HepG2 (cell line): ENCODE measurements around the gene TANGO6. TPM values are rescaled to one million over a fixed set of nuclear protein-coding genes. Genes with fewer than 3 reads are reported as not detected.

Experiments used
- ARID4A ChIP-seq: sonication (generic); formaldehyde crosslinking; IDR thresholded peaks from 2 replicates; pipeline ENCODE4 v1.5.0; 2020; ENCODE audit warnings: mild to moderate bottlenecking, missing genetic modification reagents, borderline replicate concordance
- ATF4 ChIP-seq, 2 experiments: fragments of 450-650 bp in 1 of 2; sonication (generic) in 1 of 2; formaldehyde crosslinking; IDR thresholded peaks; 2 replicates each; pipeline versions ENCODE4 v1.5.0 to v1.8.0; 2020 to 2022; ENCODE audit warnings: mild to moderate bottlenecking in 1 of 2, missing genetic modification reagents in 1 of 2
- BRD4 ChIP-seq: sonication (generic); formaldehyde crosslinking; IDR thresholded peaks from 2 replicates; pipeline ENCODE4 v1.4.0; 2020; ENCODE audit warnings: missing genetic modification reagents
- CENPX ChIP-seq: sonication (generic); formaldehyde crosslinking; IDR thresholded peaks from 2 replicates; pipeline ENCODE4 v1.9.0; 2021; ENCODE audit warnings: mild to moderate bottlenecking, missing genetic modification reagents, moderate library complexity
- JARID2 ChIP-seq: sonication (generic); formaldehyde crosslinking; IDR thresholded peaks from 2 replicates; pipeline ENCODE4 v1.8.1; 2023; ENCODE audit warnings: missing genetic modification reagents, inconsistent platforms; ENCODE audit not compliant: insufficient replicate concordance
- NONO ChIP-seq, 2 experiments: fragments of 450-650 bp in 1 of 2; sonication (generic) in 1 of 2; formaldehyde crosslinking in 1 of 2; IDR thresholded peaks in 1 of 2; conservative IDR thresholded peaks in 1 of 2; 2 replicates each; pipeline versions ENCODE4 v1.6.1 to v1.8.0; 2017 to 2022; ENCODE audit warnings: mild to moderate bottlenecking in 1 of 2, missing genetic modification reagents in 1 of 2, moderate library complexity in 1 of 2
- PAX8 ChIP-seq: sonication (generic); formaldehyde crosslinking; IDR thresholded peaks from 2 replicates; pipeline ENCODE4 v1.8.0; 2022; ENCODE audit warnings: mild to moderate bottlenecking, missing genetic modification reagents, borderline replicate concordance
- PITX1 ChIP-seq: sonication (generic); formaldehyde crosslinking; IDR thresholded peaks from 2 replicates; pipeline ENCODE4 v1.5.1; 2020; ENCODE audit warnings: mild to moderate bottlenecking, missing genetic modification reagents
- SATB2 ChIP-seq: sonication (generic); formaldehyde crosslinking; IDR thresholded peaks from 2 replicates; pipeline ENCODE4 v1.5.0; 2020; ENCODE audit warnings: missing genetic modification reagents
- YY1 ChIP-seq: IDR thresholded peaks from 2 replicates; pipeline ENCODE4 v1.6.1; 2011; ENCODE audit warnings: low read length, low read depth, moderate library complexity, mild to moderate bottlenecking; ENCODE audit not compliant: insufficient read depth, insufficient replicate concordance
- ZBTB4 ChIP-seq: sonication (generic); formaldehyde crosslinking; IDR thresholded peaks from 2 replicates; pipeline ENCODE4 v1.4.0; 2020; ENCODE audit warnings: missing genetic modification reagents, mild to moderate bottlenecking, borderline replicate concordance
- ZBTB43 ChIP-seq: sonication (generic); formaldehyde crosslinking; conservative IDR thresholded peaks from 2 replicates; pipeline ENCODE4 v1.4.0; 2020; ENCODE audit warnings: missing genetic modification reagents
- ZC3H4 ChIP-seq: sonication (generic); formaldehyde crosslinking; IDR thresholded peaks from 2 replicates; pipeline ENCODE4 v1.4.0; 2020; ENCODE audit warnings: missing genetic modification reagents, borderline replicate concordance
- ZNF580 ChIP-seq: IDR thresholded peaks from 2 replicates; pipeline ENCODE4 v1.6.1; 2016; ENCODE audit warnings: low read depth, borderline replicate concordance
- ZNF83 ChIP-seq: sonication (generic); formaldehyde crosslinking; IDR thresholded peaks from 2 replicates; pipeline ENCODE4 v1.4.0; 2020; ENCODE audit warnings: missing genetic modification reagents, mild to moderate bottlenecking, borderline replicate concordance
- polyA plus RNA-seq, 8 experiments: library from polyadenylated mRNA; depleted of rRNA in 3 of 8; stranded (reverse) in 7 of 8; unstranded in 1 of 8; fragments of >200 nt; fragmentation: Illumina TruSeq in 4 of 8; extraction: Trizol in 4 of 8; gene quantifications; 2 replicates each; pipeline versions ENCODE4 v1.2.1 to v1.2.3, GENCODE V29; 2011 to 2016; ENCODE audit warnings: low read depth in 4 of 8, missing spikeins in 1 of 8, mixed read lengths in 1 of 8; ENCODE audit not compliant: insufficient read depth in 1 of 8
- total RNA-seq, 5 experiments: library from RNA; depleted of rRNA; stranded (reverse); fragments of >200 nt; fragmentation: Illumina TruSeq; extraction: Trizol; gene quantifications; 2 replicates each; pipeline ENCODE4 v1.2.3, GENCODE V29; 2016; ENCODE audit warnings: low read depth in 1 of 5

Gene TANGO6
- total and polyA plus RNA-seq, 2 of the 13 experiments (the other 11 are each of a cell fraction or from before 2014, with no cell fraction given) = 7.2 to 13.3 TPM

- TF ChIP-seq ZNF580 (CRISPR knock-in tag) (peak; percentile 37; the same call in 1 of the 2 replicates), PITX1 (no peak), ZNF83 (CRISPR knock-in tag) (no peak), NONO (IDR thresholded peaks at IDR 0.05) (no peak), NONO (CRISPR knock-in tag; conservative IDR thresholded peaks at IDR 0.05) (peak; percentile 78), ZBTB43 (CRISPR knock-in tag) (peak; percentile 81), ZBTB4 (CRISPR knock-in tag) (peak; percentile 69; the same call in 1 of the 2 replicates), JARID2 (CRISPR knock-in tag) (peak; percentile 31), ARID4A (no peak), ATF4 (CRISPR knock-in tag; IDR thresholded peaks at IDR 0.05) (peak in 1 of 2 experiments; percentile 23; a peak in 1 of 4 replicates), CENPX (CRISPR knock-in tag) (no peak), YY1 (peak; percentile 38), SATB2 (CRISPR knock-in tag) (no peak), ZC3H4 (no peak), BRD4 (CRISPR knock-in tag) (0 out of 2 replicates have a peak, but pooled peaks have one; percentile 33), PAX8 (no peak)
These were observed 246.0 kb downstream of the TANGO6 start (continued) for GRCh38 chr16:69089091-69089910.
